Measurements from ENCODE around the gene FUBP3. TPM values are rescaled to one million over a fixed set of nuclear protein-coding genes. Genes with fewer than 3 reads are reported as not detected.

The FUBP3 gene
- total RNA-seq, 4 donors from 2014 or later, result 47.6 to 62.0 (median 52.4) TPM

GRCh38 chr9:130601100-130601499 is 21.7 kb downstream of the FUBP3 start:
- no peak overlapping the region for H3K27ac ChIP-seq
- H3K9me3 ChIP-seq, result no peaks in the 10 kb centered on the region
- peaks cover 0 to 90% of the 10 kb centered on the region in 2 donors for H3K36me3 ChIP-seq
- 58 to 75% methylated on average over 2 of the region's 2 CpGs for WGBS, 2 donors (ENCODE audit: low coverage in 1 of 2)
- no peaks in the 10 kb centered on the region for H3K27me3 ChIP-seq
- TF ChIP-seq POLR2AphosphoS5 (IDR thresholded peaks at IDR 0.05) (no peak), CTCF (IDR thresholded peaks at IDR 0.05) (no peak), POLR2A (IDR thresholded peaks at IDR 0.05) (no peak), EP300 (IDR thresholded peaks at IDR 0.05) (no peak)
- no peaks in the 10 kb centered on the region for H3K4me1 ChIP-seq
- no peak for ATAC-seq
- H3K4me3 ChIP-seq, result no peak overlapping the region

DNA sequence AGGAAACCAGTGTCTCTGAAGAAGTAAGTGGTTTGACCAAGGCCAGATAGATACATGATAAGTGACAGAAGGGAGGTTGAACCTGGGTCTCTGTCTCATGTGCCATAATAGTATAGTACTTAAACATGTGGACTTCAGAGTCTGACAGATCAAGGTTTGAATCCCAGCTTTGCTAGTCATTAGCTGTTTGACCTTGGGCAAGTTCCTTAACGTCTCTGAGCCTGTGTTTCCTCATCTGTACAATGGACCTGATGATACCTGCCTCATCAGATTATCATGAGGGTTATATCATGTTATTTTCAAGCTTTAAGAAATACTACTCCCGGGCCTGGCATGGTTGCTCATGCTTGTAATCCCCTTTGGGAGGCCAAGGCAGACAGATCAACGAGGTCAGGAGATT is 24.9 kb downstream of the FUBP3 start:
- Histone ChIP-seq H3K27me3 (no peaks in the 10 kb centered on the region), H3K4me3 (no peak overlapping the region), H3K27ac (no peak overlapping the region), H3K9me3 (no peaks in the 10 kb centered on the region), H3K4me1 (peaks cover 0 to 28% (median 0%) of the 10 kb centered on the region in 3 donors), H3K36me3 (peaks cover 0 to 68% of the 10 kb centered on the region in 2 donors)
- TF ChIP-seq POLR2AphosphoS5 (IDR thresholded peaks at IDR 0.05) (no peak), EP300 (IDR thresholded peaks at IDR 0.05) (no peak), POLR2A (IDR thresholded peaks at IDR 0.05) (no peak), CTCF (IDR thresholded peaks at IDR 0.05) (no peak)
- ATAC-seq, result no peak
- WGBS, 2 donors (ENCODE audit: low coverage in 1 of 2), result 80 to 92% methylated on average over 1 to 2 of the region's 3 CpGs

- Histone ChIP-seq H3K36me3 (peaks cover 0 to 47% of the 10 kb centered on the region in 2 donors), H3K27me3 (no peaks in the 10 kb centered on the region), H3K27ac (peak overlapping the region in 3 of 4 donors; percentile 49 to 62 (median 53)), H3K9me3 (no peaks in the 10 kb centered on the region), H3K4me1 (peaks cover 0 to 55% (median 0%) of the 10 kb centered on the region in 3 donors), H3K4me3 (no peak overlapping the region)
- no peak for TF ChIP-seq POLR2AphosphoS5 (IDR thresholded peaks at IDR 0.05)
- no peak for TF ChIP-seq EP300 (IDR thresholded peaks at IDR 0.05)
- TF ChIP-seq CTCF (IDR thresholded peaks at IDR 0.05), result no peak
- TF ChIP-seq POLR2A (IDR thresholded peaks at IDR 0.05), result no peak
- no peak for ATAC-seq
- 65 to 72% methylated on average over 7 to 8 of the region's 8 CpGs for whole genome bisulfite sequencing, 2 donors (ENCODE audit: low coverage in 1 of 2)
Measured at GRCh38 chr9:130606887-130607600, 27.7 kb downstream of the FUBP3 start.

DNA sequence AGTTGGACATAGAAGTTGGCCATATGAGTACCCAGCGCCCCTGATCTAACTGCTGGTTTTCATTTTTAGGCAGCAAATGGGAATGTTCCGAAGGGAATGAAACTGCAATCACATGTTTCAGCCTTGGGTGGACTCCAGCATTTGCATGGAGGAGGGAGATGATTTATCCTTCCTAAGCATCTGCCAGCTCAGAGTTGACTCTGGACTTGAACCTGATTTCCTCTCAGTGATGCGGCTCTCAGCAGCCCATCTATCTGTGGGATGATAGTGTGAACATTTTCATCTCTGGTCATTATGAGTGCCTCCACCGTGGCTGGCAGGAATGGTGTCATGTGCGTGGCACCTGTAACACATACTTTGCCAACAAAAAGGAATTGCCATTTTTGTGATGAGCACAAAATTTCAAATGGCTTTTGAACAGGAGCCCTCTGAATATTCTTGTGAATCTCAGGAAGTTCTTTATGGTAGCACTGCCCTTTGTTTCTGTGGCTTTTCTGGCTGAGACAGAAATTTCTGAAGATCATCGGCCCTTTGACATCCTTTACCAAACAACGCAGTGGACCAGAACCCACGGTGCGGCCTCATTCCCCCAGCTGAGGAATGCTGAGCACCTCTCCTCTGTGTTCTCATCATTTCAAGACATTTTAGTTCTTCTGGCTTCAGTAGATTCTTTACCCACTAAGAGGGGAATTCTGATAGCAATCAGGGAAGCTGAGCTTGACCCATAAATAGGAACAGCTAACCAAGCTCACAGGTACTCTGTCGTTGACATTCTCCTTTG is 28.5 kb downstream of the FUBP3 start:
- Histone ChIP-seq H3K4me3 (no peak overlapping the region), H3K27me3 (no peaks in the 10 kb centered on the region), H3K27ac (peak overlapping the region in 3 of 4 donors; percentile 49 to 62 (median 53)), H3K36me3 (peaks cover 0 to 47% of the 10 kb centered on the region in 2 donors), H3K4me1 (peaks cover 0 to 56% (median 0%) of the 10 kb centered on the region in 3 donors), H3K9me3 (no peaks in the 10 kb centered on the region)
- no peak for ATAC-seq
- TF ChIP-seq EP300 (IDR thresholded peaks at IDR 0.05) (no peak), POLR2AphosphoS5 (IDR thresholded peaks at IDR 0.05) (no peak)
- 64 to 65% methylated on average over 6 to 9 of the region's 10 CpGs for WGBS, 2 donors (ENCODE audit: low coverage in 1 of 2)

DNA sequence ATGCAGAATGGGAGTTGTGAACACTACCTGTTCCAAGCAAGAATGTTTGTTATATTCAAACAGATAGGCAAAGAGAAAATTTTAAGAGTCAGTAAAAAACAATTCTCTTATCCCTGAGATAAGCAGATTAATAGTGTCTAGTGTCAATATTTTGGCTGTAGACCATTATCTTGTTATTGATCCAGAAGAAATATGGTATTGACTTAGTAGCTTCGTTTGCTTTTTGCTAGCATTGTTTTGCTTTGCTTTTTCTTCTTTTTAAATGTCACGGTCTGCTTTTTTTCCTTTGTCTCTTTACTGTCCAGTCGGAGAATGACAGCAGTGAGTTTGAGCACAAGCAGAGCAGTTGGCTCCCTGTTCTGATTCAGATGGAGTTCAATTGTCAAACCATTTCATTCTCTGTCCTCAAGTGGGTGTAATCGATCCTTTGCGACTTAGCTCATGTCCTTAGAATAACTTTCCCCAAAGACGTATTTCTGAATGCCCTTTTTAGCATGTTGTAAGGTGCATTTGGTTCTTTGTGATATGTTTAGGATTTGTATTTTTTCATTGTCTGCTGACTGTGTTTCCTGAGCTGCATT is 29.3 kb downstream of the FUBP3 start:
- H3K27me3 ChIP-seq, result no peaks in the 10 kb centered on the region
- 58 to 84% methylated on average over 5 to 6 of the region's 6 CpGs for WGBS, 2 donors (ENCODE audit: low coverage in 1 of 2)
- no peaks in the 10 kb centered on the region for H3K9me3 ChIP-seq
- TF ChIP-seq POLR2A (IDR thresholded peaks at IDR 0.05) (no peak), EP300 (IDR thresholded peaks at IDR 0.05) (no peak), CTCF (IDR thresholded peaks at IDR 0.05) (no peak), POLR2AphosphoS5 (IDR thresholded peaks at IDR 0.05) (no peak)
- H3K36me3 ChIP-seq, result peaks cover 0 to 48% of the 10 kb centered on the region in 2 donors
- ATAC-seq, result no peak
- no peak overlapping the region for H3K4me3 ChIP-seq
- peak overlapping the region in 3 of 4 donors; percentile 53 to 76 (median 62) for H3K27ac ChIP-seq
- peaks cover 0 to 56% (median 0%) of the 10 kb centered on the region in 3 donors for H3K4me1 ChIP-seq

All from gastroesophageal sphincter (tissue), 4 donors.